Myocyte (in vitro differentiated cells): Measurements from ENCODE around the gene CCNJ. TPM values are rescaled to one million over a fixed set of nuclear protein-coding genes. Genes with fewer than 3 reads are reported as not detected.

Source experiments
- DNase-seq: peaks from one replicate; pipeline ENCODE4 v3.0.0-alpha.2; 2012; ENCODE audit warnings: low read depth
- microRNA-seq: library from miRNA; unstranded; fragments of <30 nt; microRNA quantifications from one replicate; pipeline ENCODE4, GENCODE V29; 2016
- total RNA-seq: library from RNA; depleted of rRNA; stranded (reverse); fragments of >200 nt; gene quantifications from 2 replicates; pipeline ENCODE4 v1.2.3, GENCODE V29; 2014

CCNJ gene
- total RNA-seq, 1 donor from 2014 or later: 6.3 TPM

GRCh38 chr10:96056787-96057186, 13.4 kb downstream of the CCNJ start:
- DNase-seq: no peak

- no peak for DNase-seq
Observed at GRCh38 chr10:96061232-96061631, 17.8 kb downstream of the CCNJ start.

GRCh38 chr10:96072674-96073073, 29.3 kb downstream of the CCNJ start:
- DNase-seq: no peak

GRCh38 chr10:96073722-96074121, 30.3 kb downstream of the CCNJ start:
- peak; percentile 22 for DNase-seq

GRCh38 chr10:96074776-96075175, 31.4 kb downstream of the CCNJ start:
- DNase-seq: no peak

GRCh38 chr10:96075977-96076376, 32.6 kb downstream of the CCNJ start:
- no peak for DNase-seq

- DNase-seq: no peak
Observed at GRCh38 chr10:96077156-96077555, 33.8 kb downstream of the CCNJ start.

GRCh38 chr10:96082153-96082552, 38.8 kb downstream of the CCNJ start:
- no peak for DNase-seq

GRCh38 chr10:96082748-96083147, 39.4 kb downstream of the CCNJ start:
- DNase-seq: no peak

GRCh38 chr10:96089116-96089515, 45.7 kb downstream of the CCNJ start:
- no peak for DNase-seq

- peak; percentile 90 for DNase-seq
Observed at GRCh38 chr10:96089670-96090462, 46.5 kb downstream of the CCNJ start.

- DNase-seq: no peak
Observed at GRCh38 chr10:96090463-96090800, 47.0 kb downstream of the CCNJ start.

- DNase-seq: no peak
Observed at GRCh38 chr10:96092999-96093767, 49.8 kb downstream of the CCNJ start.

GRCh38 chr10:96093948-96094347, 50.6 kb downstream of the CCNJ start:
- no peak for DNase-seq

GRCh38 chr10:96096958-96097357, 53.6 kb downstream of the CCNJ start:
- DNase-seq: no peak

- DNase-seq: no peak
Observed at GRCh38 chr10:96097865-96098264, 54.5 kb downstream of the CCNJ start.

- DNase-seq: no peak
Observed at GRCh38 chr10:96107623-96108038, 64.2 kb downstream of the CCNJ start.

Small RNAs within 50 kb of the gene (microRNA-seq; reads per million reads assigned to microRNA genes)
- gene MIR3157: 6.6 reads per million, percentile 27 among the genes with 10 or more reads in this experiment

Other genes starting within 250 kb of the CCNJ start
- 0.35 TPM in 1 of 2 replicates, not detected in the other for gene CC2D2B, start 135.6 kb upstream of the CCNJ start, total RNA-seq
- 15.4 and 15.9 TPM in 2 replicates for gene ZNF518A, start 86.7 kb downstream of the CCNJ start, total RNA-seq
- 0.13 TPM in 1 of 2 replicates, not detected in the other for gene BLNK, start 228.0 kb downstream of the CCNJ start, total RNA-seq